Pons (tissue), 1 donor: ENCODE data around the gene BEND6.
"Not testable (repeated sequence)": the region's sequence is repeated elsewhere in the genome, so short reads cannot be mapped to it uniquely, and the experiment has no call there.

Experiments
- DNase-seq: peaks from one replicate; pipeline ENCODE4 v3.0.0-alpha.2; 2016; ENCODE audit warnings: low spot score

BEND6 gene

GRCh38 chr6:57033228-57033627 is 78.3 kb downstream of the BEND6 start:
- no peak for DNase-seq

- no peak for DNase-seq
These were observed 80.6 kb downstream of the BEND6 start for GRCh38 chr6:57035549-57035948.

GRCh38 chr6:57038906-57039305 is 84.0 kb downstream of the BEND6 start:
- DNase-seq, result no peak

- DNase-seq, result no peak
These were observed 85.1 kb downstream of the BEND6 start for GRCh38 chr6:57040011-57040410.

- not testable (repeated sequence) for DNase-seq
These were observed 89.2 kb downstream of the BEND6 start for GRCh38 chr6:57044061-57044460.

GRCh38 chr6:57044568-57044967 is 89.7 kb downstream of the BEND6 start:
- DNase-seq, result no peak

GRCh38 chr6:57046332-57047256 is 91.7 kb downstream of the BEND6 start, which contains the start of gene KIAA1586:
TSS of gene KIAA1586 (plus strand) at chr6:57046693. CDS start at chr6:57046756, 63 bp downstream.
- DNase-seq, result peak; percentile 93

GRCh38 chr6:57047257-57047585 is 92.3 kb downstream of the BEND6 start:
- DNase-seq, result not testable (repeated sequence)

- DNase-seq, result not testable (repeated sequence)
These were observed 93.0 kb downstream of the BEND6 start for GRCh38 chr6:57047859-57048258.

GRCh38 chr6:57048577-57048976 is 93.7 kb downstream of the BEND6 start:
- DNase-seq, result no peak

GRCh38 chr6:57063847-57064246 is 108.9 kb downstream of the BEND6 start:
- no peak for DNase-seq

GRCh38 chr6:57064809-57065208 is 109.9 kb downstream of the BEND6 start:
- no peak for DNase-seq

GRCh38 chr6:57068061-57068460 is 113.2 kb downstream of the BEND6 start:
- DNase-seq, result no peak

- DNase-seq, result no peak
These were observed 114.3 kb downstream of the BEND6 start for GRCh38 chr6:57069228-57069627.

- DNase-seq, result no peak
These were observed 115.0 kb downstream of the BEND6 start for GRCh38 chr6:57069920-57070331.

- DNase-seq, result no peak
These were observed 117.2 kb downstream of the BEND6 start for GRCh38 chr6:57072108-57072507.

- no peak for DNase-seq
These were observed 119.5 kb downstream of the BEND6 start for GRCh38 chr6:57074383-57074782.

GRCh38 chr6:57075092-57075491 is 120.2 kb downstream of the BEND6 start:
- DNase-seq, result no peak
